ENCODE data around the gene CD33. TPM values are rescaled to one million over a fixed set of nuclear protein-coding genes. Genes with fewer than 3 reads are reported as not detected.
A peak's percentile ranks its signal among the peaks of the same experiment; 100 is the strongest.

CD33 gene
- total RNA-seq, 1 donor from 2014 or later: not detected

- DNase-seq (ENCODE audit: low spot score, unreplicated experiment): no peak
- peaks cover 25% of the 10 kb centered on the region for H3K27me3 Mint-ChIP-seq
- no peak for TF ChIP-seq CTCF (IDR thresholded peaks at IDR 0.05; ENCODE audit: unreplicated experiment)
- no peaks in the 10 kb centered on the region for H3K36me3 Mint-ChIP-seq (ENCODE audit: insufficient read depth)
- H3K4me3 Mint-ChIP-seq (ENCODE audit: low read depth): no peak overlapping the region
- H3K4me1 Mint-ChIP-seq (ENCODE audit: low read depth): no peaks in the 10 kb centered on the region
- no peaks in the 10 kb centered on the region for H3K9me3 Mint-ChIP-seq (ENCODE audit: low read depth)
- H3K27ac Mint-ChIP-seq: no peak overlapping the region
Observed at GRCh38 chr19:51198641-51199040, 26.2 kb upstream of the CD33 start.

- DNase-seq (ENCODE audit: low spot score, unreplicated experiment): no peak
- H3K4me3 Mint-ChIP-seq (ENCODE audit: low read depth): no peak overlapping the region
- H3K36me3 Mint-ChIP-seq (ENCODE audit: insufficient read depth): no peaks in the 10 kb centered on the region
- no peaks in the 10 kb centered on the region for H3K9me3 Mint-ChIP-seq (ENCODE audit: low read depth)
- no peaks in the 10 kb centered on the region for H3K4me1 Mint-ChIP-seq (ENCODE audit: low read depth)
- TF ChIP-seq CTCF (IDR thresholded peaks at IDR 0.05; ENCODE audit: unreplicated experiment): no peak
- H3K27me3 Mint-ChIP-seq: peaks cover 19% of the 10 kb centered on the region
- no peak overlapping the region for H3K27ac Mint-ChIP-seq
Observed at GRCh38 chr19:51200071-51200666, 24.7 kb upstream of the CD33 start.

- Mint-ChIP-seq H3K4me3 (ENCODE audit: low read depth) (no peak overlapping the region), H3K4me1 (ENCODE audit: low read depth) (no peaks in the 10 kb centered on the region), H3K27me3 (peaks cover 20% of the 10 kb centered on the region), H3K36me3 (ENCODE audit: insufficient read depth) (no peaks in the 10 kb centered on the region), H3K27ac (peak overlapping the region; percentile 18), H3K9me3 (ENCODE audit: low read depth) (no peaks in the 10 kb centered on the region)
- DNase-seq (ENCODE audit: low spot score, unreplicated experiment): no peak
- no peak for TF ChIP-seq CTCF (IDR thresholded peaks at IDR 0.05; ENCODE audit: unreplicated experiment)
Observed at GRCh38 chr19:51201712-51202111, 23.2 kb upstream of the CD33 start.

- Mint-ChIP-seq H3K27ac (no peak overlapping the region), H3K27me3 (peaks cover 17% of the 10 kb centered on the region), H3K9me3 (ENCODE audit: low read depth) (no peaks in the 10 kb centered on the region), H3K36me3 (ENCODE audit: insufficient read depth) (no peaks in the 10 kb centered on the region), H3K4me3 (ENCODE audit: low read depth) (no peak overlapping the region), H3K4me1 (ENCODE audit: low read depth) (no peaks in the 10 kb centered on the region)
- TF ChIP-seq CTCF (IDR thresholded peaks at IDR 0.05; ENCODE audit: unreplicated experiment): no peak
- no peak for DNase-seq (ENCODE audit: low spot score, unreplicated experiment)
Observed at GRCh38 chr19:51203916-51204315, 21.0 kb upstream of the CD33 start.

- no peaks in the 10 kb centered on the region for H3K36me3 Mint-ChIP-seq (ENCODE audit: insufficient read depth)
- DNase-seq (ENCODE audit: low spot score, unreplicated experiment): no peak
- H3K27me3 Mint-ChIP-seq: peaks cover 17% of the 10 kb centered on the region
- no peaks in the 10 kb centered on the region for H3K4me1 Mint-ChIP-seq (ENCODE audit: low read depth)
- H3K27ac Mint-ChIP-seq: no peak overlapping the region
- TF ChIP-seq CTCF (IDR thresholded peaks at IDR 0.05; ENCODE audit: unreplicated experiment): no peak
- no peaks in the 10 kb centered on the region for H3K9me3 Mint-ChIP-seq (ENCODE audit: low read depth)
- H3K4me3 Mint-ChIP-seq (ENCODE audit: low read depth): no peak overlapping the region
Observed at GRCh38 chr19:51204321-51204720, 20.6 kb upstream of the CD33 start.

Measured in progenitor cell of endocrine pancreas (in vitro differentiated cells).